C4-2B (cell line): ENCODE measurements around the gene MOB3B.

Experiments
- H3K27ac ChIP-seq: fragments of 450-650 bp; 2 replicates; pipeline ENCODE4 v1.5.1; 2017
- ZFX ChIP-seq: fragments of 450-650 bp; IDR thresholded peaks from 2 replicates; pipeline ENCODE4 v1.6.1; 2017
- TF ChIP-seq, protein P1 (sequence below): fragments of 450-650 bp; conservative IDR thresholded peaks from 2 replicates; pipeline ENCODE4 v1.5.1; 2017; ENCODE audit warnings: mild to moderate bottlenecking

The MOB3B gene

DNA sequence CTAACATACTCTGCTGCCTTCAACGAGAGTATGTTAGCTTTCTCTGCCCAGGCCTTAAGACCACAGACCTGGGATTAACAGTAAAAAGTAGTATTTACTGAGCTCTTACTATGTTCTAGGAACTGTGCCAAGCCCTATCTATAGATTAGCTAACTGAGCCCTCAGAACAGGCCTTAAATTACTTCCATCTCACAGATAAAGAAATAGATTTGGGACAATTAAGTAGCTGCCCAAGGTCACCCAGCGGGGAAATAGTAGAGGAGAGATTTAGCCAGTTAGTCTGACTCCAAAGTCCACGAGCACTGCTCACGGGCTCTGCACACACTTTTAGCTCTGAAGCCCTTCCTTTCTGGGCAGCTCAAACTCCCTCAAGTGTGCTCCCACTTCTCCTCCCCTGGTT, 168.1 kb downstream of the MOB3B start:
- no peak for TF ChIP-seq ZFX
- TF ChIP-seq, protein P1, sequence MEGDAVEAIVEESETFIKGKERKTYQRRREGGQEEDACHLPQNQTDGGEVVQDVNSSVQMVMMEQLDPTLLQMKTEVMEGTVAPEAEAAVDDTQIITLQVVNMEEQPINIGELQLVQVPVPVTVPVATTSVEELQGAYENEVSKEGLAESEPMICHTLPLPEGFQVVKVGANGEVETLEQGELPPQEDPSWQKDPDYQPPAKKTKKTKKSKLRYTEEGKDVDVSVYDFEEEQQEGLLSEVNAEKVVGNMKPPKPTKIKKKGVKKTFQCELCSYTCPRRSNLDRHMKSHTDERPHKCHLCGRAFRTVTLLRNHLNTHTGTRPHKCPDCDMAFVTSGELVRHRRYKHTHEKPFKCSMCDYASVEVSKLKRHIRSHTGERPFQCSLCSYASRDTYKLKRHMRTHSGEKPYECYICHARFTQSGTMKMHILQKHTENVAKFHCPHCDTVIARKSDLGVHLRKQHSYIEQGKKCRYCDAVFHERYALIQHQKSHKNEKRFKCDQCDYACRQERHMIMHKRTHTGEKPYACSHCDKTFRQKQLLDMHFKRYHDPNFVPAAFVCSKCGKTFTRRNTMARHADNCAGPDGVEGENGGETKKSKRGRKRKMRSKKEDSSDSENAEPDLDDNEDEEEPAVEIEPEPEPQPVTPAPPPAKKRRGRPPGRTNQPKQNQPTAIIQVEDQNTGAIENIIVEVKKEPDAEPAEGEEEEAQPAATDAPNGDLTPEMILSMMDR = no peak
- H3K27ac ChIP-seq = no peak overlapping the region

DNA sequence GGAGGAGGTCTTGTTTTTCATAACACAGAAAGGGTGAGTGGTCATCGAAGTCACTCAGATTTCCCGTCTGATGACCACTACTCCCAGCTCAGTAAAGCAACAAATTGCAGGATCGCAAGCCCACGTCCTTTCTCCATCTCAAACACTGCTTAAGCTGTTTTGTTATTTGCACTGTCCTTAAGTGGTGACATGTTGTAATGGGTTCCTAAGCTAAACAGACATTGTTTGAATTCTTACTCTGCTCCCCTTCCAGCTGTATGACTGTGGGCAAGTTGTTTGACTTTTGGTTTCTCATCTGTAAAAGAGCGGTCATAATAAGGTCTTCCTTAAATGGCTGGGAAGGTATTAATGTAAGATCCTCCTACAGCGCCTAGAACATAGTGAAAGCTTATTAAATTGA, 169.9 kb downstream of the MOB3B start:
- TF ChIP-seq, protein P1 = no peak
- no peak for TF ChIP-seq ZFX
- no peak overlapping the region for H3K27ac ChIP-seq

DNA sequence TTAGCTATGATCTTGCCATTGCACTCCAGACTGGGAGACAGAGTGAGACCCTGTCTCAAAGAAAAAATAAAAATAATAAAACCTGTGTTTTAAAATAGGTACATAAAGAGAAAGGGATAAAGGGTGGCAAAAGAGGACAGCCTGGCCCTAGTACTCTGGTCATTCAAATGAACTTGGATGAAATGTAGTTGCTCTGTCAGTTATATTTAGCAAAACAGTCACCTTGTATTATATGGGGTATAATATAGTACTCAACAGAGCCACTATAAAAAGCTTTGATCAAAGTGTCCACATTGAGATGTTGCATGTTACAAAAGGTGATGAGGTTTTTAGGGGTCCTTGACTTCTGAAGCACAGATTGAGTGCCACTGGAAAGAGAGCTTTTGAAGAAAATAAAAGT, 171.6 kb downstream of the MOB3B start:
- TF ChIP-seq, protein P1 = no peak
- TF ChIP-seq ZFX = no peak

DNA sequence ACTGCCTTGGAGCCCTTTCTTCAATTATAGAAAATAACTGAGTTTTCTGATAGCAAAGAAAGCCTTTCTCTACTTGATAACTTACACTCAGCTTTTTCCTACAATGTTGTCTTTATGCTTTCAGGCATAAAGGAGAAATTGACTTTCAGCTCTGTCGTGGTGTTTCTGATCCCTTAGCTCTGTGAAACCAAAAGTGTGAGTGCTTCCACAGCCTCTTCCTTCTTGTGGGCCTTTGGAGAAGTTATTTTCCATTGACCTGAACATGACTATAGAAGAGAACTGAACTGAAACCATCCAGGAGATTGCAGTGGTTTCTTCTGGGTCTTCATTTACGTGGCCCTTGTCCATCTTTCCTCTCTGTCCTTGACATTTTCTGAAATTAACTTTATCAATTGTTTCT, 173.2 kb downstream of the MOB3B start:
- no peak overlapping the region for H3K27ac ChIP-seq
- TF ChIP-seq, protein P1 = no peak
- TF ChIP-seq ZFX = no peak

More for the DNA sequence above, 171.6 kb downstream of the MOB3B start:
- H3K27ac ChIP-seq = no peak overlapping the region

DNA sequence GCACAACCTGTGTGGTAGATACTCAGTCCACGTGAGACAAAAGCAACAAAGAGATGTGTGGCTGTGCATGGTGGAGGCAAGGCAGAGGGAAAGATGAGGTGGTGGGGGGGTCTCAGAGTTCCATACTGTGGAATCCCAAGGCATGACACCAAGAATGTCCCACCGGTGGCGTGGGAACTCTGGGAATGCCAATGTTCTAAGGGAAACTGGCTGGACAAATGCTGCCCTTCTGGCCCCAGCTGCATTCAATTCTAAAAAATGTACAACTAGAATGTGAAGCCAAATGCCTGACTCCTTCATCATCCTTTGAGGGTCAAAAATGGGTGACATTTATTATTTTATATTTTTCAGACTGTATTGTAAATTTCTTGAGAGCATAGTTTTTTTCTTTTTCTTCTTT, 174.4 kb downstream of the MOB3B start:
- H3K27ac ChIP-seq = no peak overlapping the region
- no peak for TF ChIP-seq ZFX
- TF ChIP-seq, protein P1 = no peak

DNA sequence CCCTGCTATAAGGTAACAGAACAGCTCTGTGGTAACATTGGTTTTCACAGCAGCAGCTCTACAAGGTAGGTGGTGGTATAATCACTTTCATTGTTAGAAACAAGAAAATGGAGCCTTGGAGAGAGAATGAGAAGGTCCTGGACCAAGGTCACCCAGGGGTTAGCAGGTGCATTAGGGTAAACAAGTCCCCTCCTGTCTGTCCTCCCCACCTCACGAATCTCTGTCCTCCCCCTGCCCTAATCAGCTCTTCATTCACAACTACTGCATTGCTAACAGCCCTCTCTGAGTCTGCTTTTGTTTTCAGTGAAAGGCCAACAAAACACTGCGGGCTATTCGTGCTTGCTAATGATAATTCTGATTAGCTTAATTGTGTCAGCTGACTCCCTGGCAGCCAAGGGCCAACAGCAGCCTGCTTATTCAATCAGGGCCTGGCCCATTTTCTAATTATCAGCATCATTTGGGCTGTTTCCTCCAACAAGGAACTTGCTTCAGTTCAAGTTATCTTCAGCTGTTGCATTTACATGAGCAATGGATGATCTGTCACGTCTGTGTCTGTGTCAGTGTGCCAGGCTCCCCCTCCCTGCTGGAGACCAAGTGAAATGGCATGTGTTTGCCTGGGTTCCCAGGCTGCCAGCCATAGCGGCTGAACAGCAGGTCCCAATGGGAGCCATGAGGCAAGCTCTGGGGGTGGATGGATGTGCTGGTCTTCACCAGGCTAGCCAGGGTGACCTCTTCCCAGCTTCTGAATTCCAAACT, 176.0 kb downstream of the MOB3B start:
- no peak overlapping the region for H3K27ac ChIP-seq
- TF ChIP-seq ZFX = no peak
- TF ChIP-seq, protein P1 = no peak

DNA sequence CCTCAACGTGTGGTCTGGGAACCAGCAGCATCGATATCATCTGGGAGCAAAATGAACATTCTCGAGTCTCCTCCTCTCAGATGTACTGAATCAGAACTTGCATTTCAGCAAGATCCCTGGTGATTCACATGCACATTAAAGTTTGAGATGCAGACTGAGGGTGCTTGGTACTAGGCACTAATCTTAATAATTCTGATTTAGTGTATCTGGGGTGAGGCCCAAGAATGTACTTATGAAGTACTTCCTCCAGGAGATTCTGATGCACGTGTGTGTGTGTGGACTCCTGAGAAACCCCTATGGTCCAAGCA, 176.5 kb downstream of the MOB3B start:
- H3K27ac ChIP-seq = no peak overlapping the region
- TF ChIP-seq, protein P1 = no peak
- no peak for TF ChIP-seq ZFX
